Measurements from ENCODE around the gene CAPN2.

CAPN2 gene

DNA sequence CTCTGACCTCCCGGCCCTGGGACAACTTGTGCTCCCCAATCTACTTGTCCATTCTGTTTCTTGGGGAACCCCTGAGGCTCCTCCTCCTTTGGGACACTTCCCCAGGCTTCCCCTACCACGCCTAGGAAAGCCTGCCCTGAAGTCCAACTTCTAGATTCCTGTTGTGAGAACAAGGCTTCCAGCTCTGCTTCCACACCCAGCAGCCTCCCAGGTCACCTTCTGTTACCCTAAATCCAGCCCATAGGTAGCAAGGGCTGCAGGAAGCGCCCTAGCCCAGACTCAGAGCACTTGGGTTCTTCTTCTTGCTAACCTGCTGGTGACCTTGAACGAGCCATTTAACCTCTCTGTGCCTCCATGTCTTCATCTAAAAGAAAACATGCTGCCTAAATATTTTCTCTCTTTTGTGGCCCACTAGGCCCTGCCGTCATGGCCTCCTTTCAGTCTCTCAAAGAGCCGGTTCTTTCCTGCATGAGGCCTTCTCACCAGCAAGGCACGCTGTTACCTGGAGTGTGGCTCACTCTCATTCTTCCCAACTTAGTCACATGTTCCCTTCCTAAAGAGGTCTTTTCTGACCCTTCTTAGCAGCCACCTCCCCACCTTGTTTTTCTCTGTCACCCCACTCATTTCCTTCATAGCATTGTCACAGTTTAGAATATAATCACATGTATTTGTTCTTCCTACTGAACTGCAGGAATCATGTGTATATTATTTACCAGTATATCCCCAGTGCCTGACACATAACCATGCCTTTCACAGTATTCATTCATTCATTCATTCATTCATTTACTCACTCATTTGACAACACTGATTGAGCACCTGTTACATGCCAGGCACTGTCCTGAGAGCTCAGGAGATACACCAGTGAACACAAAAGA, 1.4 kb downstream of the CAPN2 start:
- H3K4me1 ChIP-seq (ENCODE audit: control insufficient read depth, low read depth, low read length): peaks cover 13% of the 10 kb centered on the region
- H3K56ac ChIP-seq (ENCODE audit: low read length): peak overlapping the region; percentile 92
- H3K79me1 ChIP-seq (ENCODE audit: low read length): peaks cover 3% of the 10 kb centered on the region
- H2BK5ac ChIP-seq (ENCODE audit: low read length): no peak overlapping the region
- H3K4me3 ChIP-seq (ENCODE audit: low read length): no peak overlapping the region
- H2BK120ac ChIP-seq (ENCODE audit: low read depth, low read length): no peak overlapping the region
- H2AK5ac ChIP-seq (ENCODE audit: low read length): no peak overlapping the region
- H3K27ac ChIP-seq (ENCODE audit: low read depth, low read length): peak overlapping the region; percentile 3
- peak overlapping the region; percentile 27 for H3K4ac ChIP-seq (ENCODE audit: low read depth, low read length)
- peak overlapping the region; percentile 70 for H3K4me2 ChIP-seq (ENCODE audit: low read length)
- H4K5ac ChIP-seq (ENCODE audit: low read length): no peak overlapping the region
- peak overlapping the region; percentile 91 for H3K9ac ChIP-seq (ENCODE audit: low read length)
- no CpG with 5 or more reads among the region's 7 CpGs for WGBS (ENCODE audit: extremely low coverage, insufficient coverage, low lambda C conversion rate)
- no peak overlapping the region for H3K23ac ChIP-seq (ENCODE audit: low read length)
- no peak overlapping the region for H2BK15ac ChIP-seq (replicated peaks; ENCODE audit: low read depth)
- H3K27me3 ChIP-seq (ENCODE audit: insufficient read depth, low read length, poor library complexity): no peaks in the 10 kb centered on the region
- DNase-seq: peak; percentile 65
- no peaks in the 10 kb centered on the region for H3K36me3 ChIP-seq (ENCODE audit: control insufficient read depth, insufficient read depth, low read length)
- peak overlapping the region; percentile 71 for H3K18ac ChIP-seq (ENCODE audit: low read length)
- no peaks in the 10 kb centered on the region for H3K79me2 ChIP-seq (ENCODE audit: control insufficient read depth, insufficient read depth, low read length)
- H4K8ac ChIP-seq (ENCODE audit: low read depth, low read length): no peak overlapping the region

DNA sequence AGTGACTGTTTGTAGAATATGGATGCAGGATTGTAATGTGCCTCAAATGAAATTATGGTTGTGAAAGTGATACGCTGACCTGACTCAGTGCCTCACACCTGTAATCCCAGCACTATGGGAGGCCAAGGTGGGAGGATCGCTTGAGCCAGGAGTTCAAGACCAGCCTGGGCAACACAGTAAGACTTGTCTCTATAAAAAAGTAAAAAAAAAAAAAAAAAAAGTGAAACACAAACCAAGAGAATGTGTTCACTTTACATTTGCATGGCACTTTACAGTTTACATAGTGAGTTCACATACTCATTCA, 2.0 kb downstream of the CAPN2 start:
- WGBS (ENCODE audit: extremely low coverage, insufficient coverage, low lambda C conversion rate): no CpG with 5 or more reads among the region's 2 CpGs

DNA sequence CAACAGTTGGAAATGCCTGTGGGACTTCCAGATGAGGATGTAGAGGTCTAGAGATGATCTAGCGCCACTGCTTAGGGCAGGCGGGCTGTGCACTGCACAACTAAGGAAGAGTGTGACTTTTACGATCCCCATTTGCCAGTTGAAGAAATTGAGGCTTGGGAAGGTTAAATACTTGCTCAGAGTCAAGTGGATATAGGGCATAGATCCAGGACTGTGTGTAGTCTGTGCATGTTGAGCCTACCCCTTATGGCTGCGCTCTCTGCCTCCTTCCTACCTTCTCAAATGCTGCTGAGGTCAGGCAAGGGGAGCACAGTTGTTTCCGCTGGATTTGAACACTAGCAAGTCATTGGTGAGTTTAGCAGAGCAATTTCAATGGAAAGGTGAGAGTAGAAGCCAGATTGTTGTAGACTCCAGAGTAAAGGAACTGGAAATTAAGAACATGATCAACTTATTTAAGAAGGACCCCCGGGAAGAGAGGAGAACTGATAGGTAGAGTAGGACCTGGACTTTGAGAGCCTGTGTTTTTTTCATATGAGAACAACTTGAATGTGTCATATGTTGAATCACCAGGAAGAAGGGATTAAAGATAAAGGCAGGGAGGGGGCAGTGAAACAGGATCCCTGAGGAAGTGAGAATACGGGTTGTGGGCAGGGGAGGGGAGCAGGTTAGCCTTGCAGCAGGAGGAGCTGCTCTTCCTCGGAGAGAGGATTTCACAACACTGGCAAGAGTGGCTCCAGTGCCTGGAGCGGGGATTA, 2.7 kb downstream of the CAPN2 start:
- peak; percentile 94 for DNase-seq
- Histone ChIP-seq H3K27ac (ENCODE audit: low read depth, low read length) (peak overlapping the region; percentile 22), H3K4me2 (ENCODE audit: low read length) (no peak overlapping the region), H3K23ac (ENCODE audit: low read length) (no peak overlapping the region), H3K4me1 (ENCODE audit: control insufficient read depth, low read depth, low read length) (peaks cover 15% of the 10 kb centered on the region), H3K79me2 (ENCODE audit: control insufficient read depth, insufficient read depth, low read length) (no peaks in the 10 kb centered on the region), H4K8ac (ENCODE audit: low read depth, low read length) (no peak overlapping the region), H3K27me3 (ENCODE audit: insufficient read depth, low read length, poor library complexity) (no peaks in the 10 kb centered on the region), H3K79me1 (ENCODE audit: low read length) (peaks cover 3% of the 10 kb centered on the region), H3K36me3 (ENCODE audit: control insufficient read depth, insufficient read depth, low read length) (no peaks in the 10 kb centered on the region), H3K18ac (ENCODE audit: low read length) (no peak overlapping the region), H2AK5ac (ENCODE audit: low read length) (peak overlapping the region; percentile 61), H3K4ac (ENCODE audit: low read depth, low read length) (no peak overlapping the region), H3K4me3 (ENCODE audit: low read length) (no peak overlapping the region), H3K56ac (ENCODE audit: low read length) (peak overlapping the region; percentile 69), H4K5ac (ENCODE audit: low read length) (no peak overlapping the region), H2BK15ac (replicated peaks; ENCODE audit: low read depth) (no peak overlapping the region), H3K9ac (ENCODE audit: low read length) (peak overlapping the region; percentile 23), H2BK120ac (ENCODE audit: low read depth, low read length) (no peak overlapping the region), H2BK5ac (ENCODE audit: low read length) (no peak overlapping the region)
- no CpG with 5 or more reads among the region's 9 CpGs for WGBS (ENCODE audit: extremely low coverage, insufficient coverage, low lambda C conversion rate)

More for the DNA sequence above, 2.0 kb downstream of the CAPN2 start:
- no peak overlapping the region for H3K23ac ChIP-seq (ENCODE audit: low read length)
- H2BK120ac ChIP-seq (ENCODE audit: low read depth, low read length): no peak overlapping the region
- H3K4me3 ChIP-seq (ENCODE audit: low read length): no peak overlapping the region
- no peak overlapping the region for H3K56ac ChIP-seq (ENCODE audit: low read length)
- H3K4me2 ChIP-seq (ENCODE audit: low read length): no peak overlapping the region
- no peak for DNase-seq
- H3K18ac ChIP-seq (ENCODE audit: low read length): no peak overlapping the region
- H3K27ac ChIP-seq (ENCODE audit: low read depth, low read length): no peak overlapping the region
- no peaks in the 10 kb centered on the region for H3K79me2 ChIP-seq (ENCODE audit: control insufficient read depth, insufficient read depth, low read length)
- no peak overlapping the region for H3K4ac ChIP-seq (ENCODE audit: low read depth, low read length)
- H3K36me3 ChIP-seq (ENCODE audit: control insufficient read depth, insufficient read depth, low read length): no peaks in the 10 kb centered on the region
- no peak overlapping the region for H4K5ac ChIP-seq (ENCODE audit: low read length)
- peaks cover 13% of the 10 kb centered on the region for H3K4me1 ChIP-seq (ENCODE audit: control insufficient read depth, low read depth, low read length)
- H3K9ac ChIP-seq (ENCODE audit: low read length): no peak overlapping the region
- H3K27me3 ChIP-seq (ENCODE audit: insufficient read depth, low read length, poor library complexity): no peaks in the 10 kb centered on the region
- H3K79me1 ChIP-seq (ENCODE audit: low read length): peaks cover 3% of the 10 kb centered on the region
- H2AK5ac ChIP-seq (ENCODE audit: low read length): no peak overlapping the region
- H4K8ac ChIP-seq (ENCODE audit: low read depth, low read length): no peak overlapping the region
- no peak overlapping the region for H2BK5ac ChIP-seq (ENCODE audit: low read length)
- H2BK15ac ChIP-seq (replicated peaks; ENCODE audit: low read depth): no peak overlapping the region

DNA sequence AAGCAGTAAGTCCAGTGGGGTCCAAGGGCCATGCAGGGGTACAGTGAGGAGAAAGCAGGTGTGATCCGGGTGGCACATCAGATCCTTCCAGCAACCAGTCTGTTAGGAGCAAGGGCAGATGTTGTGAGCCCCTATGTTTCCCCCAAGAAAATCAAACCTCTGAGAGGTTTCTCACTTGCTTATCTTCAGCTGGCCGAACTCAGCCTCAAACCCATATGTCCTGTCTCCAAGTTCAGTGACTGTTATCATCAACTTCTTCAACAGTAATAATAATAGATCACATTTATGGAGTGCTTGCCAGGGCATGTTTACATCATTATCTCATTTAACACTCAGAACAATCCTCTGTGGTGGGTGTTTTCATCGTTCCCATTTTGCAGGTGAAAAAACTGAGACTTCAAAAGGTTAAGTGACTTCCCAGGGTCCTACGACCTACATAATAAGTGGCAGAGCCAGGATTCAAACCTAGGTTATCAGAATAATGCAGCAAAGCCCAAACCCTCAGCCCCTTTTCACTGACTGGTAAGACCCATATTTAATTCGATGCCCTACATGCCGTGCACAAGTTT, 3.3 kb downstream of the CAPN2 start:
- H3K27ac ChIP-seq (ENCODE audit: low read depth, low read length): no peak overlapping the region
- no peak overlapping the region for H3K18ac ChIP-seq (ENCODE audit: low read length)
- H2BK120ac ChIP-seq (ENCODE audit: low read depth, low read length): no peak overlapping the region
- H3K4me1 ChIP-seq (ENCODE audit: control insufficient read depth, low read depth, low read length): peaks cover 15% of the 10 kb centered on the region
- H3K27me3 ChIP-seq (ENCODE audit: insufficient read depth, low read length, poor library complexity): no peaks in the 10 kb centered on the region
- no peak overlapping the region for H3K4me3 ChIP-seq (ENCODE audit: low read length)
- no peak overlapping the region for H3K4me2 ChIP-seq (ENCODE audit: low read length)
- H2AK5ac ChIP-seq (ENCODE audit: low read length): no peak overlapping the region
- no peaks in the 10 kb centered on the region for H3K79me2 ChIP-seq (ENCODE audit: control insufficient read depth, insufficient read depth, low read length)
- H3K23ac ChIP-seq (ENCODE audit: low read length): no peak overlapping the region
- H3K4ac ChIP-seq (ENCODE audit: low read depth, low read length): no peak overlapping the region
- DNase-seq: no peak
- peak overlapping the region; percentile 36 for H3K56ac ChIP-seq (ENCODE audit: low read length)
- peak overlapping the region; percentile 4 for H3K9ac ChIP-seq (ENCODE audit: low read length)
- no peak overlapping the region for H2BK5ac ChIP-seq (ENCODE audit: low read length)
- peaks cover 3% of the 10 kb centered on the region for H3K79me1 ChIP-seq (ENCODE audit: low read length)
- no peak overlapping the region for H2BK15ac ChIP-seq (replicated peaks; ENCODE audit: low read depth)
- H4K5ac ChIP-seq (ENCODE audit: low read length): no peak overlapping the region
- WGBS (ENCODE audit: extremely low coverage, insufficient coverage, low lambda C conversion rate): no CpG with 5 or more reads among the region's 6 CpGs
- no peaks in the 10 kb centered on the region for H3K36me3 ChIP-seq (ENCODE audit: control insufficient read depth, insufficient read depth, low read length)
- no peak overlapping the region for H4K8ac ChIP-seq (ENCODE audit: low read depth, low read length)

DNA sequence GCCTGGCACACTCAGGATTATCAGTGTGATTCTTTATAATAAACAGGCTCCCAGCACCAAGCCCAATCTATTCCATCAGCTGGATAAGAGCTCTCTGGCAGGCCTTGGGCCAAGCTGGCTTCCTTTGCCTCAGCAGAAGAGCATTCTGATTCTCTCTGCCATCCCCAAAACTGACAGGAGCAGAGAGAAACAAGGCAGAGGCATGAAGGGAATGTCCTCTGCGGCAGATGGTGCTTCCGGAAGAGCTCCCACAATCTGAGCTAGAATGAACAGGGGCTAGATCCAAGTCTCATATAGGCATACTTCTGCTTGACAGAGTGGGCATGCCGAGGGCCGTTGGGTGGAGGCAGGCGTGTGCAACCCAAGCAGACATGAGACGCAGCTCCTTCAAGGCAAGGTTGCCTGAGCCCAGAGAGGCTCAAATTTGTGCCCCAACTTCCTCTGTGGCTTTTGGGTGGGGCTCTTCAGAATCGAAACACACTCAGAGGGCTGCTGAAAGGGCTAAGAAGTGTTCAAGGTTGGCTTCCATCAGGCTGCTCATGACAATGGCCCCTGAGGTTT, 4.0 kb downstream of the CAPN2 start:
- peak overlapping the region; percentile 65 for H3K56ac ChIP-seq (ENCODE audit: low read length)
- H2BK120ac ChIP-seq (ENCODE audit: low read depth, low read length): no peak overlapping the region
- no peak overlapping the region for H2BK15ac ChIP-seq (replicated peaks; ENCODE audit: low read depth)
- no peak overlapping the region for H3K27ac ChIP-seq (ENCODE audit: low read depth, low read length)
- no peak overlapping the region for H3K4ac ChIP-seq (ENCODE audit: low read depth, low read length)
- no peaks in the 10 kb centered on the region for H3K36me3 ChIP-seq (ENCODE audit: control insufficient read depth, insufficient read depth, low read length)
- H3K23ac ChIP-seq (ENCODE audit: low read length): no peak overlapping the region
- H4K5ac ChIP-seq (ENCODE audit: low read length): no peak overlapping the region
- no peak overlapping the region for H3K4me2 ChIP-seq (ENCODE audit: low read length)
- H4K8ac ChIP-seq (ENCODE audit: low read depth, low read length): no peak overlapping the region
- H2BK5ac ChIP-seq (ENCODE audit: low read length): no peak overlapping the region
- H3K27me3 ChIP-seq (ENCODE audit: insufficient read depth, low read length, poor library complexity): no peaks in the 10 kb centered on the region
- peaks cover 15% of the 10 kb centered on the region for H3K4me1 ChIP-seq (ENCODE audit: control insufficient read depth, low read depth, low read length)
- H3K18ac ChIP-seq (ENCODE audit: low read length): no peak overlapping the region
- DNase-seq: no peak
- H3K4me3 ChIP-seq (ENCODE audit: low read length): no peak overlapping the region
- H3K79me1 ChIP-seq (ENCODE audit: low read length): peaks cover 3% of the 10 kb centered on the region
- H3K79me2 ChIP-seq (ENCODE audit: control insufficient read depth, insufficient read depth, low read length): no peaks in the 10 kb centered on the region
- no peak overlapping the region for H3K9ac ChIP-seq (ENCODE audit: low read length)
- H2AK5ac ChIP-seq (ENCODE audit: low read length): peak overlapping the region; percentile 24
- no CpG with 5 or more reads among the region's 7 CpGs for whole genome bisulfite sequencing (ENCODE audit: extremely low coverage, insufficient coverage, low lambda C conversion rate)
